Stomach (tissue), 9 donors: Measurements from ENCODE around the gene PPP1R13B. TPM values are rescaled to one million over a fixed set of nuclear protein-coding genes. Genes with fewer than 3 reads are reported as not detected.
A peak's percentile ranks its signal among the peaks of the same experiment; 100 is the strongest.

Experiments
- DNase-seq, 2 donors: peaks; one replicate each; pipeline versions ENCODE4 v3.0.0 to v3.0.0-alpha.2; 2013 to 2019
- H3K27ac ChIP-seq, 5 donors: fragments of 200-600 bp in 4 of 5; sonication (generic) in 4 of 5; one replicate each; pipeline ENCODE4 v1.5.1; 2013 to 2019; ENCODE audit warnings: mild to moderate bottlenecking in 1 of 5, moderate library complexity in 1 of 5
- H3K27me3 ChIP-seq, 3 donors: fragments of 200-600 bp; sonication (generic); one replicate each; pipeline ENCODE4 v1.5.1; 2017 to 2019; ENCODE audit warnings: mixed run types in 1 of 3
- H3K36me3 ChIP-seq, 4 donors: fragments of 200-600 bp; sonication (generic); 1 replicate in 3 of 4; 2 replicates in 1 of 4; pipeline ENCODE4 v1.5.1; 2016 to 2019
- H3K4me1 ChIP-seq, 4 donors: fragments of 200-600 bp; sonication (generic); one replicate each; pipeline ENCODE4 v1.5.1; 2016 to 2019
- H3K4me3 ChIP-seq, 4 donors: fragments of 200-600 bp; sonication (generic) in 3 of 4; one replicate each; pipeline ENCODE4 v1.5.1; 2016 to 2019; ENCODE audit warnings: mild to moderate bottlenecking in 1 of 4
- H3K9me3 ChIP-seq, 4 donors: fragments of 200-600 bp; sonication (generic); one replicate each; pipeline ENCODE4 v1.5.1; 2016 to 2019
- CTCF ChIP-seq, 7 experiments: fragments of 450-650 bp in 4 of 7; fragments of 200-600 bp in 3 of 7; sonication (generic) in 3 of 7; IDR thresholded peaks; one replicate each; pipeline ENCODE4 v1.5.1; 2016 to 2019; ENCODE audit warnings: antibody characterized with exemption in 7 of 7, control low read depth in 2 of 7, mild to moderate bottlenecking in 1 of 7
- EP300 ChIP-seq: sonication (generic); formaldehyde crosslinking; IDR thresholded peaks from one replicate; pipeline ENCODE4 v1.6.1; 2017; ENCODE audit warnings: antibody characterized with exemption
- POLR2A ChIP-seq, 4 donors: fragments of 450-650 bp; IDR thresholded peaks; one replicate each; pipeline ENCODE4 v1.6.1; 2016; ENCODE audit warnings: antibody characterized with exemption in 4 of 4, control low read depth in 2 of 4, mild to moderate bottlenecking in 1 of 4, moderate library complexity in 1 of 4
- POLR2AphosphoS5 ChIP-seq, 3 donors: sonication (generic); formaldehyde crosslinking; IDR thresholded peaks; one replicate each; pipeline ENCODE4 v1.6.1; 2016; ENCODE audit warnings: antibody characterized with exemption in 3 of 3
- WGBS, 5 donors: extraction: QIAGEN DNeasy Blood & Tissue Kit in 3 of 5; methylation state at CpG; one replicate each; pipeline versions ENCODE4 v1.1.5 to v1.1.7; 2013 to 2018; 5-methylcytosine and 5-hydroxymethylcytosine counted together
- intact Hi-C: fragments of 100-400 bp; cut with DNase I; formaldehyde crosslinking; loops from one replicate; pipeline ENCODE4 v1.15.1; 2023; ENCODE audit warnings: low total_unique reads
- polyA plus RNA-seq, 3 donors: library from polyadenylated mRNA; stranded (reverse); fragments of 200-250 nt; gene quantifications; one replicate each; pipeline ENCODE4 v1.2.3, GENCODE V29; 2013
- total RNA-seq, 5 donors: library from RNA; depleted of rRNA; stranded (reverse); fragments of >200 nt; gene quantifications; one replicate each; pipeline versions ENCODE4 v1.1.0 to v1.2.3, GENCODE V29; 2014 to 2016
- donor health status: healthy with polysubstance abuse.
- donor health status: Bipolar disorder and iron deficiency.
- donor health status: healthy.

Gene PPP1R13B
- total and polyA plus RNA-seq, 8 donors = 10.8 to 84.0 (median 18.3) TPM

GRCh38 chr14:103854017-103854808 lies 6.8 kb upstream of the PPP1R13B start:
- Histone ChIP-seq H3K4me3 (no peak overlapping the region), H3K36me3 (no peaks in the 10 kb centered on the region), H3K27me3 (no peaks in the 10 kb centered on the region), H3K9me3 (no peaks in the 10 kb centered on the region), H3K4me1 (peaks cover 7 to 19% (median 17%) of the 10 kb centered on the region in 4 donors), H3K27ac (peak overlapping the region; percentile 69 to 83 (median 82))
- 89 to 93% (median 91%) methylated on average over 13 of the region's 13 CpGs for WGBS, 5 donors
- TF ChIP-seq POLR2A (IDR thresholded peaks at IDR 0.05) = no peak
- TF ChIP-seq POLR2AphosphoS5 (IDR thresholded peaks at IDR 0.05) = no peak
- no peak for TF ChIP-seq CTCF (IDR thresholded peaks at IDR 0.05)
- no peak for TF ChIP-seq EP300
- no peak for DNase-seq
- intact Hi-C loops = no loop called here

- Histone ChIP-seq H3K4me3 (no peak overlapping the region), H3K36me3 (peaks cover 0 to 2% (median under 1%) of the 10 kb centered on the region in 4 donors), H3K27ac (peak overlapping the region in 1 of 5 donors; percentile 88), H3K4me1 (peaks cover 16 to 37% (median 28%) of the 10 kb centered on the region in 4 donors), H3K9me3 (no peaks in the 10 kb centered on the region), H3K27me3 (no peaks in the 10 kb centered on the region)
- DNase-seq = no peak
- intact Hi-C loops = no loop called here
- TF ChIP-seq EP300 (no peak), POLR2AphosphoS5 (IDR thresholded peaks at IDR 0.05) (no peak), POLR2A (IDR thresholded peaks at IDR 0.05) (no peak), CTCF (IDR thresholded peaks at IDR 0.05) (no peak)
- 80 to 93% (median 86%) methylated on average over 13 of the region's 13 CpGs for WGBS, 5 donors
Measured at GRCh38 chr14:103849151-103849886, 1.9 kb upstream of the PPP1R13B start.

GRCh38 chr14:103848175-103849077 lies 1.1 kb upstream of the PPP1R13B start:
- Histone ChIP-seq H3K4me1 (peaks cover 16 to 42% (median 29%) of the 10 kb centered on the region in 4 donors), H3K27ac (peak overlapping the region; percentile 80 to 97 (median 88)), H3K4me3 (peak overlapping the region; percentile 74 to 83 (median 77)), H3K36me3 (peaks cover 0 to 9% (median 3%) of the 10 kb centered on the region in 4 donors), H3K27me3 (no peaks in the 10 kb centered on the region), H3K9me3 (no peaks in the 10 kb centered on the region)
- no peak for TF ChIP-seq POLR2AphosphoS5 (IDR thresholded peaks at IDR 0.05)
- TF ChIP-seq EP300 = no peak
- no peak for TF ChIP-seq POLR2A (IDR thresholded peaks at IDR 0.05)
- no peak for TF ChIP-seq CTCF (IDR thresholded peaks at IDR 0.05)
- DNase-seq = peak in 1 of 2 donors; percentile 55
- WGBS, 5 donors = 16 to 25% (median 17%) methylated on average over 27 to 57 of the region's 57 CpGs
- intact Hi-C loops = no loop called here
